Hepatocyte (in vitro differentiated cells): ENCODE data around the gene ITSN1. TPM values are rescaled to one million over a fixed set of nuclear protein-coding genes. Genes with fewer than 3 reads are reported as not detected.

Source experiments
- DNase-seq: peaks from one replicate; pipeline ENCODE4 v3.0.0-alpha.2; 2016; ENCODE audit warnings: low spot score
- H2AFZ ChIP-seq: fragments of 200-600 bp; sonication (generic); 2 replicates; pipeline ENCODE4 v1.6.0; 2016; ENCODE audit warnings: antibody characterized with exemption, mild to moderate bottlenecking
- H3K27ac ChIP-seq: fragments of 200-600 bp; sonication (generic); 2 replicates; pipeline ENCODE4 v1.5.1; 2016; ENCODE audit warnings: mild to moderate bottlenecking
- H3K27me3 ChIP-seq: fragments of 200-600 bp; sonication (generic); 2 replicates; pipeline ENCODE4 v1.6.1; 2016
- H3K36me3 ChIP-seq: fragments of 200-600 bp; sonication (generic); replicated peaks from 2 replicates; pipeline ENCODE4 v1.5.1; 2016; ENCODE audit warnings: low read depth; ENCODE audit not compliant: insufficient read depth
- H3K4me1 ChIP-seq: fragments of 200-600 bp; sonication (generic); 2 replicates; pipeline ENCODE4 v1.5.1; 2016; ENCODE audit warnings: mild to moderate bottlenecking, moderate library complexity; ENCODE audit not compliant: insufficient read depth
- H3K4me2 ChIP-seq: fragments of 200-600 bp; sonication (generic); 2 replicates; pipeline ENCODE4 v1.6.0; 2016
- H3K4me3 ChIP-seq: fragments of 200-600 bp; sonication (generic); 2 replicates; pipeline ENCODE4 v1.5.1; 2016; ENCODE audit warnings: mild to moderate bottlenecking
- H3K79me2 ChIP-seq: fragments of 200-600 bp; sonication (generic); 2 replicates; pipeline ENCODE4 v1.6.0; 2017; ENCODE audit warnings: mild to moderate bottlenecking
- H3K9me2 ChIP-seq: fragments of 200-600 bp; sonication (generic); replicated peaks from 2 replicates; pipeline ENCODE4 v1.6.0; 2017; ENCODE audit warnings: mild to moderate bottlenecking; ENCODE audit not compliant: insufficient read depth
- H3K9me3 ChIP-seq: fragments of 200-600 bp; sonication (generic); 2 replicates; pipeline ENCODE4 v1.5.1; 2016; ENCODE audit warnings: low read depth, mild to moderate bottlenecking
- H4K20me1 ChIP-seq: fragments of 200-600 bp; sonication (generic); 2 replicates; pipeline ENCODE4 v1.6.0; 2016; ENCODE audit warnings: mild to moderate bottlenecking; ENCODE audit not compliant: insufficient read depth, poor library complexity, severe bottlenecking
- EZH2 ChIP-seq: fragments of 200-600 bp; sonication (generic); IDR thresholded peaks from 2 replicates; pipeline ENCODE4 v1.6.1; 2016; ENCODE audit warnings: antibody characterized with exemption, mild to moderate bottlenecking, borderline replicate concordance
- EZH2phosphoT487 ChIP-seq: fragments of 200-600 bp; sonication (generic); IDR thresholded peaks from one replicate; pipeline ENCODE4 v1.6.1; 2018; ENCODE audit warnings: antibody characterized with exemption, mild to moderate bottlenecking, low read depth, moderate library complexity; ENCODE audit not compliant: unreplicated experiment, severe bottlenecking
- WGBS: methylation state at CpG from one replicate; pipeline ENCODE4 v1.1.6; 2016; ENCODE audit warnings: low lambda C conversion rate; ENCODE audit errors: missing lambda C conversion rate; 5-methylcytosine and 5-hydroxymethylcytosine counted together
- polyA plus RNA-seq: library from polyadenylated mRNA; unstranded; fragments of >200 nt; fragmentation: Nextera tagmentation; extraction: Ambion mirVana; gene quantifications from 2 replicates; pipeline ENCODE4 v1.2.1, GENCODE V29; 2016
- total RNA-seq: library from RNA; depleted of rRNA; stranded (reverse); fragments of >200 nt; gene quantifications from 2 replicates; pipeline ENCODE4 v1.2.3, GENCODE V29; 2014
- TF ChIP-seq, protein P1 (sequence below): fragments of 200-600 bp; sonication (generic); IDR thresholded peaks from 2 replicates; pipeline ENCODE4 v1.5.1; 2016; ENCODE audit warnings: antibody characterized with exemption, mild to moderate bottlenecking; ENCODE audit not compliant: poor library complexity

ITSN1 gene
- total and polyA plus RNA-seq, 2 experiments from 2014 or later, result 43.6 to 46.0 TPM

DNA sequence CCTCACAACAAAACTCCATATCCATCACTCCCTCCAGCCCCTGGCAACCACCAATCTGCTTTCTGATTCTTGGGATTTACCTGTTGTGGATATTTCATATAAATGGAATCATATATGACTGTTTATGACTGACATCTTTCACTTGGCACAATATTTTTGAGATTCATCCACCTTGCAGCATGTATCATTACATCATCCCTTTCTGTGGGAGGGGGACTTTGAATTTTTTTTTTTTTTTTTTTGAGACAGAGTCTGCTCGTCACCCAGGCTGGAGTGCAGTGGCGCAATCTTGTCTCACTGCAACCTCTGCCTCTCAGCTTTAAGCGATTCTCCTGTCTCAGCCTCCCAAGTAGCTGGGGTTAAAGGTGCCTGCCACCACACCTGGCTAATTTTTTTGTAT, 128.2 kb downstream of the ITSN1 start:
- no peak overlapping the region for H3K4me2 ChIP-seq
- TF ChIP-seq, protein P1, sequence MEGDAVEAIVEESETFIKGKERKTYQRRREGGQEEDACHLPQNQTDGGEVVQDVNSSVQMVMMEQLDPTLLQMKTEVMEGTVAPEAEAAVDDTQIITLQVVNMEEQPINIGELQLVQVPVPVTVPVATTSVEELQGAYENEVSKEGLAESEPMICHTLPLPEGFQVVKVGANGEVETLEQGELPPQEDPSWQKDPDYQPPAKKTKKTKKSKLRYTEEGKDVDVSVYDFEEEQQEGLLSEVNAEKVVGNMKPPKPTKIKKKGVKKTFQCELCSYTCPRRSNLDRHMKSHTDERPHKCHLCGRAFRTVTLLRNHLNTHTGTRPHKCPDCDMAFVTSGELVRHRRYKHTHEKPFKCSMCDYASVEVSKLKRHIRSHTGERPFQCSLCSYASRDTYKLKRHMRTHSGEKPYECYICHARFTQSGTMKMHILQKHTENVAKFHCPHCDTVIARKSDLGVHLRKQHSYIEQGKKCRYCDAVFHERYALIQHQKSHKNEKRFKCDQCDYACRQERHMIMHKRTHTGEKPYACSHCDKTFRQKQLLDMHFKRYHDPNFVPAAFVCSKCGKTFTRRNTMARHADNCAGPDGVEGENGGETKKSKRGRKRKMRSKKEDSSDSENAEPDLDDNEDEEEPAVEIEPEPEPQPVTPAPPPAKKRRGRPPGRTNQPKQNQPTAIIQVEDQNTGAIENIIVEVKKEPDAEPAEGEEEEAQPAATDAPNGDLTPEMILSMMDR, result no peak
- no peak for TF ChIP-seq EZH2phosphoT487
- no peak for TF ChIP-seq EZH2
- WGBS, result 99% methylated on average over 3 of the region's 3 CpGs

GRCh38 chr21:33771976-33772375, 129.7 kb downstream of the ITSN1 start:
- Histone ChIP-seq H4K20me1 (no peaks in the 10 kb centered on the region), H3K9me2 (no peaks in the 10 kb centered on the region), H2AFZ (no peak overlapping the region), H3K4me1 (no peaks in the 10 kb centered on the region), H3K9me3 (no peaks in the 10 kb centered on the region), H3K4me3 (no peak overlapping the region), H3K36me3 (no peaks in the 10 kb centered on the region), H3K27me3 (no peaks in the 10 kb centered on the region), H3K27ac (no peak overlapping the region), H3K4me2 (no peak overlapping the region), H3K79me2 (no peaks in the 10 kb centered on the region)
- DNase-seq, result no peak
- WGBS, result 95% methylated on average over 18 of the region's 18 CpGs
- no peak for TF ChIP-seq EZH2
- TF ChIP-seq, protein P1, result no peak
- TF ChIP-seq EZH2phosphoT487, result no peak

More for the DNA sequence above, 128.2 kb downstream of the ITSN1 start:
- DNase-seq, result no peak
- no peak overlapping the region for H3K27ac ChIP-seq
- H4K20me1 ChIP-seq, result no peaks in the 10 kb centered on the region
- no peaks in the 10 kb centered on the region for H3K4me1 ChIP-seq
- no peak overlapping the region for H2AFZ ChIP-seq
- no peaks in the 10 kb centered on the region for H3K9me2 ChIP-seq
- no peaks in the 10 kb centered on the region for H3K9me3 ChIP-seq
- H3K4me3 ChIP-seq, result no peak overlapping the region
- H3K36me3 ChIP-seq, result no peaks in the 10 kb centered on the region
- no peaks in the 10 kb centered on the region for H3K79me2 ChIP-seq
- no peaks in the 10 kb centered on the region for H3K27me3 ChIP-seq

DNA sequence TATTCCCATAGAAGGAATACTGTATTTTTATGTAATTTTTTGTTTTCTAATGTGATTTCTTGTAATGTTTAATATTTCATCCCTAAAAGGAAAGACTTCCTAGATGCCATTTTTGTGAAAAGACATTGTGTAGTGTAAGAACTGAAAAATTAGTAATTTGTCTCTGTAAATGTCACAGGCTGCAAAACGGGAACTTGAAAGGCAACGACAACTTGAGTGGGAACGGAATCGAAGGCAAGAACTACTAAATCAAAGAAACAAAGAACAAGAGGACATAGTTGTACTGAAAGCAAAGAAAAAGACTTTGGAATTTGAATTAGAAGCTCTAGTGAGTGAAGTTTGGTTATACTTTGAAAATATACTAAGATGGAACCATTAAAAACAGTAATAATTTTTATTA, 132.2 kb downstream of the ITSN1 start:
- H2AFZ ChIP-seq, result no peak overlapping the region
- H3K4me1 ChIP-seq, result no peaks in the 10 kb centered on the region
- WGBS, result 96% methylated on average over 4 of the region's 4 CpGs
- no peak overlapping the region for H3K4me2 ChIP-seq
- DNase-seq, result no peak
- H3K4me3 ChIP-seq, result no peak overlapping the region
- H3K36me3 ChIP-seq, result no peaks in the 10 kb centered on the region
- no peak overlapping the region for H3K27ac ChIP-seq
- H3K9me2 ChIP-seq, result no peaks in the 10 kb centered on the region
- no peaks in the 10 kb centered on the region for H3K27me3 ChIP-seq
- no peaks in the 10 kb centered on the region for H3K79me2 ChIP-seq
- no peaks in the 10 kb centered on the region for H4K20me1 ChIP-seq
- no peaks in the 10 kb centered on the region for H3K9me3 ChIP-seq
- TF ChIP-seq EZH2 (no peak), EZH2phosphoT487 (no peak)
- TF ChIP-seq, protein P1, result no peak
